Kidney (tissue), 14 donors: ENCODE results near the gene ARHGAP22. TPM values are rescaled to one million over a fixed set of nuclear protein-coding genes. Genes with fewer than 3 reads are reported as not detected.

ENCODE experiments used
- DNase-seq, 5 donors: peaks; one replicate each; pipeline ENCODE4 v3.0.0-alpha.2; 2013 to 2020
- FAIRE-seq: peaks from 2 replicates; lab custom pipeline; 2012; peaks lifted over from hg19 to GRCh38; lab: Jason Lieb, UNC
- H3K27ac ChIP-seq, 2 donors: one replicate each; pipeline ENCODE4 v1.7.0; 2013; ENCODE audit warnings: low read depth in 2 of 2, low read length in 2 of 2, inconsistent platforms in 1 of 2
- H3K27me3 ChIP-seq: one replicate; pipeline ENCODE4 v1.7.1; 2013; ENCODE audit warnings: low read length, inconsistent platforms; ENCODE audit not compliant: control insufficient read depth, insufficient read depth
- H3K36me3 ChIP-seq, 3 donors: one replicate each; pipeline versions ENCODE4 v1.7.0 to v1.7.1; 2013; ENCODE audit warnings: low read length in 3 of 3, control low read depth in 1 of 3, inconsistent platforms in 1 of 3; ENCODE audit not compliant: insufficient read depth in 3 of 3, control insufficient read depth in 2 of 3
- H3K4me1 ChIP-seq, 3 donors: one replicate each; pipeline versions ENCODE4 v1.7.0 to v1.7.1; 2013; ENCODE audit warnings: low read length in 3 of 3, inconsistent platforms in 1 of 3, low read depth in 1 of 3; ENCODE audit not compliant: control insufficient read depth in 2 of 3, insufficient read depth in 2 of 3
- H3K4me3 ChIP-seq, 3 donors: one replicate each; pipeline versions ENCODE4 v1.7.0 to v1.8.1; 2013; ENCODE audit warnings: low read length in 3 of 3, control low read depth in 1 of 3, inconsistent platforms in 1 of 3
- H3K9ac ChIP-seq, 3 donors: one replicate each; pipeline versions ENCODE4 v1.7.0 to v1.7.1; 2013; ENCODE audit warnings: low read length in 3 of 3, control low read depth in 1 of 3, inconsistent platforms in 1 of 3
- H3K9me3 ChIP-seq, 3 donors: one replicate each; pipeline versions ENCODE4 v1.7.0 to v1.7.1; 2013; ENCODE audit warnings: low read length in 3 of 3, control low read depth in 1 of 3, inconsistent platforms in 1 of 3; ENCODE audit not compliant: control insufficient read depth in 2 of 3, insufficient read depth in 1 of 3
- intact Hi-C: fragments of 100-400 bp; cut with DNase I; formaldehyde crosslinking; loops from one replicate; pipeline ENCODE4 v1.11.1; 2022
- polyA plus RNA-seq: library from polyadenylated mRNA; stranded (reverse); fragments of 350-450 nt; fragmentation: Illumina TruSeq; extraction: RNeasy Lipid Tissue Mini Kit (QIAGEN cat#74804); gene quantifications from one replicate; pipeline ENCODE4 v1.2.3, GENCODE V29; 2014; ENCODE audit warnings: low read depth, low replicate concordance; ENCODE audit not compliant: insufficient read depth
- total RNA-seq: library from RNA; stranded (reverse); fragmentation: NEBNext Ultra II Directional; extraction: Animal tissue kit (Norgen Biotek cat#: 25700); gene quantifications from one replicate; pipeline ENCODE4 v1.2.1, GENCODE V29; 2021
- TF ChIP-seq, protein P1 (sequence below): IDR thresholded peaks from 3 replicates; pipeline ENCODE4 v1.5.1; 2012; ENCODE audit warnings: mild to moderate bottlenecking, moderate library complexity, borderline replicate concordance; ENCODE audit not compliant: insufficient read depth; ENCODE audit errors: extremely low read depth
- donor health status: control.
- donor health status: control.
- donor health status: control.
- donor health status: control.
- donor health status: control.
- donor health status: DM: yes; HTN: yes; CAD: no.
- donor health status: Normal renal cell carcinoma (clear cell type).

ARHGAP22 gene
- total and polyA plus RNA-seq, 2 donors from 2014 or later = 0.62 to 6.6 TPM

- intact Hi-C loops = loop anchor here (5.0 kb wide), 1 partner anchor 106 kb away; no protein-coding TSS in a partner anchor
- DNase-seq (no peak), FAIRE-seq (no peak)
- no peaks in the 10 kb centered on the region for H3K4me1 ChIP-seq
- H3K27me3 ChIP-seq = no peaks in the 10 kb centered on the region
- no peak overlapping the region for H3K4me3 ChIP-seq
- TF ChIP-seq, protein P1, sequence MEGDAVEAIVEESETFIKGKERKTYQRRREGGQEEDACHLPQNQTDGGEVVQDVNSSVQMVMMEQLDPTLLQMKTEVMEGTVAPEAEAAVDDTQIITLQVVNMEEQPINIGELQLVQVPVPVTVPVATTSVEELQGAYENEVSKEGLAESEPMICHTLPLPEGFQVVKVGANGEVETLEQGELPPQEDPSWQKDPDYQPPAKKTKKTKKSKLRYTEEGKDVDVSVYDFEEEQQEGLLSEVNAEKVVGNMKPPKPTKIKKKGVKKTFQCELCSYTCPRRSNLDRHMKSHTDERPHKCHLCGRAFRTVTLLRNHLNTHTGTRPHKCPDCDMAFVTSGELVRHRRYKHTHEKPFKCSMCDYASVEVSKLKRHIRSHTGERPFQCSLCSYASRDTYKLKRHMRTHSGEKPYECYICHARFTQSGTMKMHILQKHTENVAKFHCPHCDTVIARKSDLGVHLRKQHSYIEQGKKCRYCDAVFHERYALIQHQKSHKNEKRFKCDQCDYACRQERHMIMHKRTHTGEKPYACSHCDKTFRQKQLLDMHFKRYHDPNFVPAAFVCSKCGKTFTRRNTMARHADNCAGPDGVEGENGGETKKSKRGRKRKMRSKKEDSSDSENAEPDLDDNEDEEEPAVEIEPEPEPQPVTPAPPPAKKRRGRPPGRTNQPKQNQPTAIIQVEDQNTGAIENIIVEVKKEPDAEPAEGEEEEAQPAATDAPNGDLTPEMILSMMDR = no peak
- no peaks in the 10 kb centered on the region for H3K9me3 ChIP-seq
- H3K36me3 ChIP-seq = no peaks in the 10 kb centered on the region
- H3K9ac ChIP-seq = no peak overlapping the region
- H3K27ac ChIP-seq = no peak overlapping the region
Measured at GRCh38 chr10:48550977-48551376, 53.9 kb downstream of the ARHGAP22 start.

- no peak overlapping the region for H3K9ac ChIP-seq
Measured at GRCh38 chr10:48550071-48550691, 54.7 kb downstream of the ARHGAP22 start.

DNA sequence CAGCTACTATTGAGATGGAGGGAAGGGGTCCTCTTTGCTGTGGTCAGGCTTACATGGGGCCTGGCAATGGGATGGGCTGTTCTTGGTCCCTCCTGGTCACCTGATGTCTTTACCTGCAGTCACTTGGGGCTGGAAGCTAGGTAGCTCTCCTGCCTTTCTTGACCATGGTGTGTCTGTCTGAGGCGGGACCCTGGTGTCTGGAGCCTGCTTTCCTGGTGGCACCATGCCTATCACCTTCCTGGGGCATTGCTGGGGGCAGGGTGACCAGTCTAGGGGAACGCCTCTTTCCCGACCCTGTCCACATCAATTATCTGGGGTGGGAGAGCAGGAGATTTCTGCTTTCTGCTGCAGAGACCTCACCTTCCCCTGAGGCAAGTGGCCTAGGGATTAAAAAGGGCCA lies 55.6 kb downstream of the ARHGAP22 start:
- Histone ChIP-seq H3K27me3 (no peaks in the 10 kb centered on the region), H3K27ac (no peak overlapping the region), H3K9ac (no peak overlapping the region), H3K36me3 (no peaks in the 10 kb centered on the region), H3K4me1 (no peaks in the 10 kb centered on the region), H3K9me3 (no peaks in the 10 kb centered on the region), H3K4me3 (no peak overlapping the region)
- intact Hi-C loops = no loop called here
- FAIRE-seq (no peak), DNase-seq (no peak)
- TF ChIP-seq, protein P1 = no peak

More at GRCh38 chr10:48550071-48550691, 54.7 kb downstream of the ARHGAP22 start:
- no peaks in the 10 kb centered on the region for H3K9me3 ChIP-seq
- FAIRE-seq (no peak), DNase-seq (no peak)
- H3K4me1 ChIP-seq = no peaks in the 10 kb centered on the region
- TF ChIP-seq, protein P1 = no peak
- no peak overlapping the region for H3K4me3 ChIP-seq
- H3K27ac ChIP-seq = no peak overlapping the region
- intact Hi-C loops = loop anchor here (5.0 kb wide), 1 partner anchor 107 kb away; no protein-coding TSS in a partner anchor
- no peaks in the 10 kb centered on the region for H3K27me3 ChIP-seq
- no peaks in the 10 kb centered on the region for H3K36me3 ChIP-seq
